IMR-90 (cell line): Measurements from ENCODE around the gene MT1E. TPM values are rescaled to one million over a fixed set of nuclear protein-coding genes. Genes with fewer than 3 reads are reported as not detected.

Experiments
- ATAC-seq: fragments of 200-7000 bp; cut with Tn5 transposase; 2 replicates; pipeline ENCODE4 v1.9.1; 2020; ENCODE audit warnings: low read depth, mild to moderate bottlenecking, moderate library complexity
- BruUV-seq: library from RNA; stranded (reverse); fragments of 400-500 nt; replicated peaks from 2 replicates; lab custom pipeline; 2021; lab: Mats Ljungman, UMichigan
- CTCF ChIA-PET: fragments of 300-600 bp; formaldehyde crosslinking; extraction: SDS; loops from one replicate; lab custom pipeline; 2021; ENCODE audit warnings: antibody characterized with exemption; lab: Yijun Ruan, JAX
- POLR2A ChIA-PET: fragments of 300-600 bp; sonication (Branson Sonifier 250); formaldehyde crosslinking; loops from one replicate; lab custom pipeline; 2022; ENCODE audit warnings: antibody characterized with exemption; ENCODE audit not compliant: unreplicated experiment; lab: Charles Lee
- DNase-seq: peaks from one replicate; pipeline ENCODE4 v3.0.0; 2013
- H2AFZ ChIP-seq: replicated peaks from 2 replicates; pipeline ENCODE3; 2013; ENCODE audit warnings: low read length, mild to moderate bottlenecking; ENCODE audit not compliant: poor library complexity
- H2AK5ac ChIP-seq: 2 replicates; pipeline ENCODE4 v1.6.1; 2013; ENCODE audit warnings: low read depth, low read length, inconsistent platforms
- H2AK9ac ChIP-seq: replicated peaks from 2 replicates; pipeline ENCODE3; 2013; ENCODE audit warnings: mild to moderate bottlenecking, low read depth, low read length, moderate library complexity; ENCODE audit not compliant: poor library complexity
- H2BK120ac ChIP-seq: 2 replicates; pipeline ENCODE4 v1.6.1; 2013; ENCODE audit warnings: low read depth, low read length, inconsistent platforms
- H2BK15ac ChIP-seq: 3 replicates; pipeline ENCODE4 v1.6.1; 2013; ENCODE audit warnings: low read depth, low read length, inconsistent platforms
- H2BK20ac ChIP-seq: 2 replicates; pipeline ENCODE4 v1.6.1; 2013; ENCODE audit warnings: low read depth, mild to moderate bottlenecking, inconsistent platforms, low read length, moderate library complexity
- H2BK5ac ChIP-seq: 2 replicates; pipeline ENCODE4 v1.6.1; 2013; ENCODE audit warnings: mild to moderate bottlenecking, low read depth, low read length, inconsistent platforms; ENCODE audit not compliant: poor library complexity, severe bottlenecking
- H3K14ac ChIP-seq: replicated peaks from 2 replicates; pipeline ENCODE4 v1.6.1; 2013; ENCODE audit warnings: low read depth, low read length, inconsistent platforms
- H3K18ac ChIP-seq: 2 replicates; pipeline ENCODE4 v1.6.1; 2013; ENCODE audit warnings: low read depth, low read length, control low read depth
- H3K23ac ChIP-seq: 2 replicates; pipeline ENCODE4 v1.6.1; 2013; ENCODE audit warnings: low read depth, low read length, inconsistent platforms
- H3K27ac ChIP-seq: 2 replicates; pipeline ENCODE4 v1.5.1; 2013; ENCODE audit warnings: mild to moderate bottlenecking, control low read depth, low read length; ENCODE audit not compliant: insufficient read depth
- H3K27me3 ChIP-seq: 2 replicates; pipeline ENCODE4 v1.6.1; 2013; ENCODE audit warnings: low read length; ENCODE audit not compliant: control insufficient read depth, insufficient read depth
- H3K36me3 ChIP-seq: 2 replicates; pipeline ENCODE4 v1.6.1; 2013; ENCODE audit warnings: low read length, mixed read lengths; ENCODE audit not compliant: control insufficient read depth, insufficient read depth
- H3K4ac ChIP-seq: 2 replicates; pipeline ENCODE4 v1.6.1; 2013; ENCODE audit warnings: low read depth, low read length, inconsistent platforms
- H3K4me1 ChIP-seq: 2 replicates; pipeline ENCODE4 v1.6.1; 2013; ENCODE audit warnings: low read length, mixed read lengths; ENCODE audit not compliant: control insufficient read depth, insufficient read depth
- H3K4me2 ChIP-seq: 2 replicates; pipeline ENCODE4 v1.6.1; 2013; ENCODE audit warnings: low read depth, mild to moderate bottlenecking, control low read depth, low read length, moderate library complexity
- H3K4me3 ChIP-seq: 2 replicates; pipeline ENCODE4 v1.5.1; 2013; ENCODE audit warnings: low read depth, mild to moderate bottlenecking, control low read depth, low read length, moderate library complexity; ENCODE audit not compliant: insufficient read depth
- H3K56ac ChIP-seq: 2 replicates; pipeline ENCODE4 v1.6.1; 2013; ENCODE audit warnings: low read length, inconsistent platforms; ENCODE audit not compliant: insufficient read depth; ENCODE audit errors: extremely low read depth
- H3K79me1 ChIP-seq, 2 experiments: 2 replicates each; pipeline ENCODE4 v1.6.1; 2013; ENCODE audit warnings: low read length in 2 of 2, inconsistent platforms in 1 of 2, low read depth in 1 of 2
- H3K9ac ChIP-seq: 2 replicates; pipeline ENCODE4 v1.6.1; 2013; ENCODE audit warnings: low read depth, low read length, control low read depth
- H3K9me1 ChIP-seq: 2 replicates; pipeline ENCODE4 v1.6.1; 2013; ENCODE audit warnings: low read length, inconsistent platforms; ENCODE audit not compliant: insufficient read depth
- H3K9me3 ChIP-seq: 2 replicates; pipeline ENCODE4 v1.6.1; 2013; ENCODE audit warnings: low read length; ENCODE audit not compliant: control insufficient read depth, insufficient read depth
- H4K20me1 ChIP-seq: 2 replicates; pipeline ENCODE4 v1.6.1; 2013; ENCODE audit warnings: low read length, inconsistent platforms; ENCODE audit not compliant: insufficient read depth
- H4K5ac ChIP-seq: 2 replicates; pipeline ENCODE4 v1.6.1; 2013; ENCODE audit warnings: mild to moderate bottlenecking, low read depth, low read length, control low read depth
- H4K8ac ChIP-seq, 2 experiments: 2 replicates each; pipeline ENCODE4 v1.6.1; 2013; ENCODE audit warnings: low read depth in 2 of 2, low read length in 2 of 2, control low read depth in 1 of 2, inconsistent platforms in 1 of 2
- H4K91ac ChIP-seq: 2 replicates; pipeline ENCODE4 v1.6.1; 2013; ENCODE audit warnings: low read depth, low read length, inconsistent platforms; ENCODE audit not compliant: insufficient read depth
- CEBPB ChIP-seq: IDR thresholded peaks from 2 replicates; pipeline ENCODE4 v1.6.1; 2012; ENCODE audit warnings: low read depth, low read length, improper control_type of control experiment
- CHD1 ChIP-seq: IDR thresholded peaks from 2 replicates; pipeline ENCODE4 v1.6.1; 2012; ENCODE audit warnings: low read depth, low read length, improper control_type of control experiment
- FOS ChIP-seq: fragments of 150-350 bp; IDR thresholded peaks from 2 replicates; pipeline ENCODE4 v1.6.1; 2016; ENCODE audit warnings: low read depth, low read length
- MAFK ChIP-seq: IDR thresholded peaks from 2 replicates; pipeline ENCODE4 v1.6.1; 2012; ENCODE audit warnings: low read depth, low read length, improper control_type of control experiment
- MXI1 ChIP-seq: IDR thresholded peaks from 2 replicates; pipeline ENCODE4 v1.6.1; 2012; ENCODE audit warnings: low read depth, mild to moderate bottlenecking, low read length, moderate library complexity, borderline replicate concordance
- NFE2L2 ChIP-seq: fragments of 150-350 bp; IDR thresholded peaks from 2 replicates; pipeline ENCODE4 v1.6.1; 2016; ENCODE audit warnings: low read depth, mild to moderate bottlenecking, low read length
- POLR2A ChIP-seq: IDR thresholded peaks from 2 replicates; pipeline ENCODE4 v1.6.1; 2012; ENCODE audit warnings: mild to moderate bottlenecking, low read depth, low read length
- RCOR1 ChIP-seq: IDR thresholded peaks from 2 replicates; pipeline ENCODE4 v1.6.1; 2012; ENCODE audit warnings: mild to moderate bottlenecking, low read length, improper control_type of control experiment; ENCODE audit not compliant: insufficient replicate concordance
- RFX5 ChIP-seq: IDR thresholded peaks from 2 replicates; pipeline ENCODE4 v1.8.0; 2012; ENCODE audit warnings: low read depth, mild to moderate bottlenecking, low read length, moderate library complexity
- USF2 ChIP-seq: fragments of 150-350 bp; IDR thresholded peaks from 2 replicates; pipeline ENCODE4 v1.6.1; 2017; ENCODE audit warnings: mild to moderate bottlenecking, antibody characterized with exemption, low read length, low read depth
- WGBS, 2 experiments: methylation state at CpG; one replicate each; pipeline versions ENCODE4 v1.1.5 to v1.1.7; 2013; ENCODE audit warnings: missing lambda C conversion rate in 2 of 2; ENCODE audit not compliant: insufficient read length in 1 of 2; ENCODE audit errors: extremely low coverage in 2 of 2; 5-methylcytosine and 5-hydroxymethylcytosine counted together
- dilution Hi-C: fragments of 300-500 bp; cut with HindIII; formaldehyde crosslinking; loops from one replicate; pipeline ENCODE4 v1.14.3; 2018; ENCODE audit warnings: low sequenced_read_pairs; ENCODE audit not compliant: unreplicated experiment
- in situ Hi-C: fragments of 300-500 bp; cut with MboI; formaldehyde crosslinking; loops from 3 replicates; pipeline ENCODE4 v1.14.3; 2019; ENCODE audit warnings: low sequenced_read_pairs, inconsistent platforms, mixed read lengths
- intact Hi-C: fragments of 100-400 bp; cut with micrococcal nuclease; formaldehyde crosslinking; loops from 2 replicates; pipeline ENCODE4 v1.10.0; 2022
- polyA plus RNA-seq, 3 experiments: library from polyadenylated mRNA; depleted of rRNA; stranded (reverse); fragments of >200 nt; gene quantifications; 2 replicates each; pipeline ENCODE4 v1.2.3, GENCODE V29; 2012; ENCODE audit warnings: low replicate concordance in 1 of 3
- total RNA-seq: library from RNA; depleted of rRNA; stranded (reverse); fragments of >200 nt; gene quantifications from 2 replicates; pipeline ENCODE4 v1.2.3, GENCODE V29; 2012

Gene MT1E
- total and polyA plus RNA-seq, 2 of the 4 experiments (the other 2 are of a cell fraction), result 137 to 821 TPM

DNA sequence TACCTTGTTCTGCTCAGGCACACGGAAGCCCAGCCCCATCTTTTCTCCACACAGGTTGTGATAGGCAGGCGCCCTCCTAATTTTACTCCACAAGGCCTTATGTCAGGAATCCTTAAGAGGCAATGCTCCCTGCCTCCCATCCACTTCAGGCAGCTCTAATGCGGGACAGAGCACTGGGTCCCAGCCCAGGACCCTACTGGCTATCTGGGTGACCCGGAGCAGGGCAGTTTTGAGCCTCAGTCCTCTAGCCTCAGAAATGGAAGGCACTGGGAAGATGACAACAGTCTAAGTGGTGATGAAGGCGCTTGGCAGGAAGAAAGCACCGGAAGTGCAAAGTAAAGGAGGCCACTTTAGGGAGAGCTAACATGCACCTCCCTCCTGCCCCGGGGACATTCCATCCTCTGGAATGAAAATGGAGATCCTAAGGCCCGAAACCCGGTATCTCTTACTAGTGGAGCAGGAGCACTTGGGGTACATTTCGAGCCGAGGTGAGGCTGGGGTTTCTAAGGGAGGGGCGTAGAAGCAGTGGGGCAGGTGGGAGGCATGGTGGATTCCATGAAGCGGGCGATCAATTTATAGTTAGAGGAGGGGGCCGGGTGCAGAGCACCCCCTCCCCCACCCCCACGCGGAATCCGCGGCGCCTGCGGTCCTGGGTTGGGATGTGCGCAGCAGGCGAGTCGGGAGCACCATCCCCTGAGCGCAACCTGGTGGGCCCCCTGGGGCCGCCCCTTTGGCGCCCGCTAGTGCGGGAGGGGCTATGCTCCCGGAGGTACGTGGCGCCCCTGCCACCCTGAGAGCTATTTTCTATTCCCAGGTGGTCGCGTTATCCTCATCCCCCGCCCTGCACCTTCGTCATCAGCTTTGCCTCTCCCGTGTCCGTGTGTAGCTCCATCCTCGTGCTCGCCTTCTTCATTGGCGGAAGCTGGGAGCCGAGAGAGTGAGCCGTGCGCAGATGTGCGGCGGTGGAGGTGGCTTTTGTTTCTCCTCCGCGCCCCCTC lies 37.1 kb downstream of the MT1E start (continued):
- TF ChIP-seq RFX5 (no peak), CHD1 (no peak), FOS (no peak)

- no TSS peak for BruUV-seq
- in situ Hi-C loops, result no loop called here
- no peaks in the 10 kb centered on the region for H3K79me1 ChIP-seq
- H3K4me2 ChIP-seq, result no peak overlapping the region
- H3K4me1 ChIP-seq, result peaks cover 2% of the 10 kb centered on the region; the same call in 1 of the 2 replicates
- no peak overlapping the region for H4K91ac ChIP-seq
- no peak for ATAC-seq
- intact Hi-C loops, result no loop called here
- H3K18ac ChIP-seq, result no peak overlapping the region
- H3K4ac ChIP-seq, result no peak overlapping the region
- H3K9me3 ChIP-seq, result no peaks in the 10 kb centered on the region
- no peak for TF ChIP-seq USF2
- TF ChIP-seq POLR2A, result no peak
- TF ChIP-seq NFE2L2, result no peak
- no peak for TF ChIP-seq CEBPB
- no peak for TF ChIP-seq RFX5
- no peak for TF ChIP-seq MAFK
- TF ChIP-seq RCOR1, result no peak
- TF ChIP-seq MXI1, result no peak
- DNase-seq, result no peak
- CTCF ChIA-PET, result interaction anchor here (1.0 kb wide), 1 partner anchor 9 kb away, joined by 3 read pairs; no protein-coding TSS in a partner anchor
- H3K56ac ChIP-seq, result no peak overlapping the region
- no peak overlapping the region for H2AFZ ChIP-seq
- no peak overlapping the region for H4K5ac ChIP-seq
- H2AK5ac ChIP-seq, result no peak overlapping the region
- H3K27me3 ChIP-seq, result peaks cover 93% of the 10 kb centered on the region
- no peak overlapping the region for H2BK120ac ChIP-seq
- H2BK15ac ChIP-seq, result no peak overlapping the region
- H3K23ac ChIP-seq, result no peak overlapping the region
- H4K8ac ChIP-seq, result no peak overlapping the region
- no peaks in the 10 kb centered on the region for H3K36me3 ChIP-seq
- no peak overlapping the region for H3K14ac ChIP-seq
- H2AK9ac ChIP-seq, result no peak overlapping the region
- no peak overlapping the region for H2BK20ac ChIP-seq
- H2BK5ac ChIP-seq, result no peak overlapping the region
- POLR2A ChIA-PET, result no interaction called here
- H3K27ac ChIP-seq, result no peak overlapping the region
- WGBS, 2 experiments, result no CpG with 5 or more reads among the region's 1 CpG
- dilution Hi-C loops, result no loop called here
- H3K4me3 ChIP-seq, result no peak overlapping the region
- no peaks in the 10 kb centered on the region; the same call in 1 of the 2 replicates for H3K9me1 ChIP-seq
- no peak overlapping the region for H3K9ac ChIP-seq
- H4K20me1 ChIP-seq, result no peaks in the 10 kb centered on the region
Observed at GRCh38 chr16:56664506-56664905, 38.9 kb downstream of the MT1E start.
